Embryonic facial prominence (tissue), 1 donor: ENCODE data around the gene CHIT1.
"Not testable (repeated sequence)": the region's sequence is repeated elsewhere in the genome, so short reads cannot be mapped to it uniquely, and the experiment has no call there.

Source experiments
- DNase-seq: peaks from one replicate; pipeline ENCODE4 v3.0.0-alpha.2; 2016; ENCODE audit errors: extremely low spot score

Gene CHIT1

DNA sequence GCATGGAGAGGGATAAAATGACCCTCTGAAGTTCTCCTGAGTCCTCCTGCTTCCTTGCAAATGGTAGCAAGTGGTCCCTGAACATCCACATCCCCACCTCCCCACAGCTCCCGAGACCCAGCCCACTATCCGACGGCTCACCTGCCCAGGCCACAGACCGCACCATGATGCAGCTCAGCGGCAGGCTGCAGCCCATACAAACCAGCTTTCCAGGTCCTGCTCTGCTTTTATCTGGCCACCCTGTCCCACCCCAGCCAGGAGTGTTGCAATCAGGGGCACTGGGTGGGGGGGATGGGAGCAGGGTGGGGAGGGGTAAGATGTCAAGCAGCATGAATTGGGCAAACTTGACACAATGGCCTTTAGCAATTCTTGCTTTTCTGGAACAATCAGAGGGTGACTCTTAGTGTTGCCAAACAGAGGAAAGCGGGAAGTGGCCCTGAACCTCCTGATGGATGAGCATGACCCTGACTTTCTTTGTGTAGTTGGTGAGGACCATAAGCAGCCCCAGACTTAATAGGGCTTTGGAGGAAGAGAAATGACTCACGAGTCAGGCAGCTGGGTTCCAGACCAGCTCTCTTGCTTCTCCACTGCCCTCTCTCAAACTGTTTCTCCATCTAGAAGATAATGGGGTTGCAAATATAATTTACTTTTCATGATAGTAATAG, at the start of gene CHIT1:
CHIT1 (minus strand) TSS at position 203 of the 665 bp plus-strand sequence; CDS start at position 166, 37 bp downstream.
- no peak for DNase-seq

- no peak for DNase-seq
These were observed 49.5 kb upstream of the CHIT1 start for GRCh38 chr1:203278885-203279406.

GRCh38 chr1:203278082-203278884, 48.8 kb upstream of the CHIT1 start:
- peak; percentile 64 for DNase-seq

DNA sequence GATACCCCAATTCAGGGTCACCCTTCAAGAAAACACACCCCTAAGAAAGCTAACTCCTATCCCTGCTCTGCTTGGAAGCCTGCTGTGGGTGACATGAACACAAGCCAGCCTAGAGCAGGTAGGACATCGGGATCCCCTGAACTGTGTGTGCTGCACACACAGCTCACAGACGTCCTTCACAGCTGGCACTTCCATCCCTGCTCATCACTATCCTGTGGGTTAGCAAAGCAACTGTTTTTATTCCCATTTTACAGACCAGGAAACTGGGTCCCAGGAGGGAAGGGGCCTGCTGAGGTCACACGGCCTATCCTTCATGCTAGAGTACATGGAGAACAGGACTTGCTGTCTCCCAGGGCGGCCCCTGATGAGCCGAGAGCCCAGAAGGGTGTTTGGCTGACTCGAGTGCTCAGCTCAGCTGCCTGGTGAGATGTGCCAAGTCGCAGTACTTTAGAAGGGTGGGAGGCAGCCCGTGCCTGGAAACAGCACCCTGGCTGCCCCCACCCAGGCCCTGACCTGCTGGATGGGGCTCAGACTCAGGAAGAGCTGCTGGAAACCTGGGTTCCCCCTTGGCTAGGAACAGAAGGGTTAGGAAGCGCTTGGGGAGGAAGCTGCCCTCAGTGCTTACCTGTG, 47.6 kb upstream of the CHIT1 start:
- no peak for DNase-seq

GRCh38 chr1:203276408-203276807, 46.9 kb upstream of the CHIT1 start:
- DNase-seq: no peak

GRCh38 chr1:203275656-203276272, 46.3 kb upstream of the CHIT1 start:
- DNase-seq: no peak

DNA sequence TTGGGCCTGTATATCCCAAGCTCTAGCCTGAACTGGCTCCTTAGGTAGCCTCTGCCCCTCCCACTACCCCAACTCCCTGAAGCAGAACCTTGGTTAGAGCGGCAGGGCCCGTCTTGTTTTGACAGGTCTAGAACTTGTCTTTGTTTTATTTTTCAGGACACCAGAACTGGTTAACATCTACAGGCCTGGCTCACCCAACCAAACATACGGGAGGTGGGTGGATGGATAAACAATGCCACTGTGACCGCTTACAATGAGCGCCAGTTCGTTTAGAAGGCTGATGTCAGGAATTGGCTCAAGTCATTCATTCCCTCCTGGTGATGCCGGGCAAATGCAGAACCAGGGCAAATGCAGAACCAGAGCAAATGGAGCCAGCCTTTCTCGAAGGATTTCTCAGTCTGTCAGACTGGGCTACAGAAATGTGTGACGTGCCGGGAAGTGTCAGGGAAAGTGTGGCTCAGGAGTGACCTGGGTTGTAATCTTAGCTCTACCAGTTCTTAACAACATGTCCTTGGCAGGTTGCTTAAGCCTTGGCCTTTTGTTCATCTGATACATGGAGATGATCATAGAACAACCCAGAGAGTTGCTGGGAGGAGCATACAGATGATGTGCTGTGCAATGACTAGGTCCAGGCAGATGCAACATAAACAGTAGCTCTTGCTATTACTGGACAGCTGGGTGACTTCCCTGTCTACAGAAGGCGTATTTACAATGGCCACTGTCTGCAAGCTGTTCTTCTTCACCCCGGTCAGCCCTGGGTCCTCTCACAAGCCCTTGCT, 45.3 kb upstream of the CHIT1 start:
- DNase-seq: no peak

- no peak for DNase-seq
These were observed 44.6 kb upstream of the CHIT1 start for GRCh38 chr1:203273869-203274602.

DNA sequence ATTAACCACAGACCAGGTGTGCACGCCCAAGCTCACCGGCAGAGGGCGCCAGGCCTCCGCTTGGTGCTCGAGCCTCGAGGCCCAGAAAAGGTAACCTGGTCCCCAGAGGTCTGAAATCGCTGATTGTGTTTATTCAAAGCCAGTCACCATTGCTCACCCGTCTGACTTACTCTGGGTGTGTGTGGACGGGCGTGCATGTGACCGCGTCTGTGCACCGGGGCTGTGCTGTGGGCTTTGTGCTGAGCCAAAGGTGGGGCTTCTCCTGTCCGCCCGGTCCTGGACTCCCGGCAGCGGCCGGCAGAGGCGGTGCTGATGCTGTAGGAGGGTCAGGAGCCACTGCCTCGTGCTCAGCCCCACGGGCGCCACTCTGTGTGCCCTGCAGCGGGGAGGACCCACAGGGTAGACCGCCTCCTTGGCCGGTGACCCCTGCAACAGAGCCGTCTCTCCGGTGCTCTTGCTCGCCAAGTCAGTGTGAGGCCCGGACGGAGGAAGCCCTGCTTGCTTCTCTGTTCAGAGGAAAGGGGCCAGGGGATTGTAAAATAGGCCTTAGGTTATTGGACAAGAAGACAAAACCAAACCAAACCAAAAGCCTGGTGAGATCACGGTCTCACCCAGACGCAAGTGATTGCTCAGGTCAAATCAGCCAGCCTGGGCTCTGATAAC, 43.9 kb upstream of the CHIT1 start:
- peak; percentile 74 for DNase-seq

DNA sequence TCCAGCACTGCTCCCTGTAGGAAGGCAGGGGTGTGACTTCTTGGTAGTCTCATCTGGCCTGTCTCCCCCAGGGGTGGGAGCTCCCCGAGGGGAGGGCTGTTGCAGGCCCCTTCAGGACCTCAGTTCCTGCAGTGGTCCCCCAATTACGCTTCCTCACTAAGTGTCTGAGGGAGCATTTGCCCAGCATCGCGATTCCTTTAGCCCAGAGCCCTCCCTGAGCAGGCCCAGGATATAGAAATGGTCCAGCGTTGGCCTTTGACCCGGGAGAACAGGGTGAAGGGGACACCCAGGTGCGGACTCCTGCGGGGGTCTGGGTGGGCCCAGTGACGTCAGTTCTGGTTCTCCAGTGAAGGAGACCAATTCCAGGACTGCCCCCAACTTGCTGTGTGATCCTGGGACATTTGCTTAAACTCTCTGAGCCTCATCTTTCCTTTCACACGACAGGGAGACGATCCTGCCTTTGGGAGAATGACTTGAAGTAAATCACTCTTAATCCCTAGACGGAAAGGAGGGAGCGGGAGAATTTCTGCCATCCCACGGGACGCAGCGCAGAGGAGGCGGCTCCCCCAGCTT, 43.2 kb upstream of the CHIT1 start:
- no peak for DNase-seq

- DNase-seq: no peak
These were observed 42.6 kb upstream of the CHIT1 start for GRCh38 chr1:203271962-203272632.

DNA sequence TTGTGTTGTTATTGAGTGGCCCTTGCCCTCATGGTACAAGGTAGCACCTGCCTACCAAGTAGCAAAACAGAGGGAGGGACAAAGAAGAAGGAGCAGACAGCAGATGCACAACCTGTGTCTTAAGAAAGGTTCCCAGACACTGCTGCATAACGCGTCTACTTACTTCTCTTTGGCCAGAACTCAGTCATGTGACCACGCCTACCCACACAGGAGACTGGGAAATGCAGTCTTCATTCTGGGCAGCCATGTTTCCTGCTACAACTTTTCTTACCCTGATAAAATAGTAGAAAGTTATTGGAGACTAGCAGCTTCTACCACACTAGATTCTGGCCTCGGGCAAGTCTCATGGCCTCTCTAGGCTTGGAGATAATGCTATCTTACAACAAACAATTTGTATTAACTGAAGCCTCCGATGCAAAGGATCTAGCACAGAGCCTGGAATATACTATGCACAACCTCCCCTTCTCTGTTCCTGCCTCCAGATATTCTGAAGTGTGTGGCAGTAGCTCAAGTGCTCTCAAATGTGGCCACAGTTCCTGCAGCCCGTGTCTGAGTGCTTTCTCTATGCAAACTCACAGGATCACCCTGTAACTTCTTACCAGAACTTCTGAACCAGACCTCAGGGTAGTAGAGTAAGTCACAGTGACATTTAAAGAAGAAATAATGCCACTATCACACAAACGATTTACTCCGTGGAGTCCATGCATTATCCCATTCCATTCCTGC, 41.7 kb upstream of the CHIT1 start:
- DNase-seq: peak; percentile 60

DNA sequence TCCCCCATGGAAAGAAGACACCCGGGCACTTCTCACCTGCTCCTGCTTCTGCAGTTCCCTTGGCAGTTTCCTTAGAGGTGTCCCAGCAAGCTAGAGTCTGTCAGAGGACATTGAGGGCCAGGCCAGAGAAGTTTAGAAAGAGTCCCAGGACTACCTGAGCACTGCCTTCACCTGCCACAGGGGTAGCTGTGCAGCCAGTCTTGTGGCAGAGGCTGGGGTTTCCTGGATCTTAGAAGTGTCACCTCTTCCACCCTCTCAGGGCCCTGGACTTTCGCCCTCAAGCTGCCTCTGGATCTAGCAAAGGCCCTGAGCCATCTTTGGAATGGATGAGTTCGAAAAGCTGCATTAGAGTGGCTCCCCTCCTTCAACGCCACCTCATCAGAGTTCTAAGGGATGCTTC, 41.0 kb upstream of the CHIT1 start:
- no peak for DNase-seq

DNA sequence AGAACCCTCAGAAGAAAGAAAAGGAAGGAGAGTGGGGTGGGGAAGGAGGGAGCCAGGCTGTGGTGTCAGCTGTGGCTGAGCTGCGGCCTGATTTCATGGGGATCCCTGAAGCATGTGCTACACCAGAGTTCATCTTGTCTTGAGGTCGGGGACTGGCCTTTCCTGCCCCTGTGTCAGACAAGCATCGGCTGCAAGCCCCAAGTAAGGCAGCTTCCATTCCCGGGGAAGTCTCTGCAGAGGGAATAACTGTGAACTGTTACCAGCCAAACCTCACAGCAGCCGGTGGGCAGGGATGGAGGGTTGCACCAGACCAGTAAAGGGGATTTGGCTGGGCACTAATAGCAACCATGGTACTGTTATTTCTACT, 40.2 kb upstream of the CHIT1 start:
- no peak for DNase-seq

GRCh38 chr1:203268901-203269653, 39.6 kb upstream of the CHIT1 start:
- DNase-seq: peak; percentile 61

- no peak for DNase-seq
These were observed 38.4 kb upstream of the CHIT1 start for GRCh38 chr1:203267912-203268311.

DNA sequence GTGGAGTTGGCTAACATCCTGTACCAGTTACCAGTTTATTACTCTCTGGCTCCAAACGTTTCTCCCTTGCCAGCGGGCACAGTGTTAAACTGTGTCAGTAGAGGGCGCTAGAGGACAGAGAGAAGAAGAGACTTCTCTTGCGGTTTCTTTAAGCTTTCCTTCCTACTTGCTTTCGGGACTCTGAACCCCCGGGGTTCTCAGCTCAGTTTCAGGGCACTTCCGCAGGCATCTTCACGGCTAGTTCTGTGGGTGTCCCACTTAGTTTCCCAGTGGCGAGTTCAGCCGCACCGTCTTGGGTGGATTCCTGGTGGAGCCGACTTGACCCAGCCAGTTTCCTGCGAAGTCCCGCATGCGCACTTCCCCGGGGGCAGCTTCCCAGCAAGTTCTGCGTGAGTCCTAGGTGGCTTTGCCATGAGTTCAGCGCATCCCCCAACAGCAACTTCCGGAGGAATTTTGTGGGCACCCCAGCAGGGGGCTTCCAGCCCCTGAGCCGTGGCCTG, 37.9 kb upstream of the CHIT1 start:
- DNase-seq: peak; percentile 86

- DNase-seq: not testable (repeated sequence)
These were observed 36.7 kb upstream of the CHIT1 start for GRCh38 chr1:203266140-203266539.
